GM12878 (cell line): ENCODE data around the gene SLA2. TPM values are rescaled to one million over a fixed set of nuclear protein-coding genes. Genes with fewer than 3 reads are reported as not detected.

ENCODE experiments used
- ATF7 ChIP-seq: fragments of 450-650 bp; IDR thresholded peaks from 2 replicates; pipeline ENCODE4 v1.6.1; 2016; ENCODE audit warnings: low read depth, mild to moderate bottlenecking
- BMI1 ChIP-seq: fragments of 450-650 bp; IDR thresholded peaks from 2 replicates; pipeline ENCODE4 v1.6.1; 2016; ENCODE audit warnings: mild to moderate bottlenecking, moderate library complexity, borderline replicate concordance
- CHD2 ChIP-seq: IDR thresholded peaks from 2 replicates; pipeline ENCODE4 v1.6.1; 2011; ENCODE audit warnings: low read depth, low read length, improper control_type of control experiment, borderline replicate concordance
- EZH2 ChIP-seq: IDR thresholded peaks from 2 replicates; pipeline ENCODE4 v1.6.1; 2012; ENCODE audit warnings: low read depth, mild to moderate bottlenecking, control low read depth, inconsistent platforms, low read length, borderline replicate concordance; ENCODE audit not compliant: control insufficient read depth
- HCFC1 ChIP-seq: fragments of 150-350 bp; IDR thresholded peaks from 2 replicates; pipeline ENCODE4 v1.6.1; 2014; ENCODE audit warnings: low read length
- IKZF2 ChIP-seq, 2 experiments: fragments of 450-650 bp; IDR thresholded peaks; 2 replicates each; pipeline ENCODE4 v1.6.1; 2017; ENCODE audit warnings: mild to moderate bottlenecking in 2 of 2, moderate library complexity in 2 of 2
- JUNB ChIP-seq: IDR thresholded peaks from 2 replicates; pipeline ENCODE4 v1.6.1; 2016; ENCODE audit warnings: antibody characterized with exemption, mild to moderate bottlenecking
- JUND ChIP-seq: IDR thresholded peaks from 2 replicates; pipeline ENCODE4 v1.6.1; 2012; ENCODE audit warnings: low read depth, mild to moderate bottlenecking, low read length, improper control_type of control experiment, moderate library complexity
- NKRF ChIP-seq: fragments of 450-650 bp; conservative IDR thresholded peaks from 2 replicates; pipeline ENCODE4 v1.6.1; 2017; ENCODE audit warnings: mild to moderate bottlenecking, moderate library complexity
- POLR2A ChIP-seq: IDR thresholded peaks from 2 replicates; pipeline ENCODE4 v1.6.1; 2011; ENCODE audit warnings: low read depth, mild to moderate bottlenecking, low read length
- RB1 ChIP-seq: fragments of 450-650 bp; formaldehyde crosslinking; IDR thresholded peaks from 2 replicates; pipeline ENCODE4 v1.6.1; 2017; ENCODE audit warnings: mild to moderate bottlenecking, borderline replicate concordance
- RFX5 ChIP-seq: IDR thresholded peaks from 2 replicates; pipeline ENCODE4 v1.6.1; 2011; ENCODE audit warnings: low read depth, low read length, improper control_type of control experiment
- SMARCA5 ChIP-seq: fragments of 450-650 bp; IDR thresholded peaks from 2 replicates; pipeline ENCODE4 v1.6.1; 2017; ENCODE audit warnings: mild to moderate bottlenecking
- SREBF2 ChIP-seq: IDR thresholded peaks from 2 replicates; pipeline ENCODE4 v1.6.1; 2012; ENCODE audit warnings: mild to moderate bottlenecking, low read length
- USF1 ChIP-seq: IDR thresholded peaks from 2 replicates; pipeline ENCODE4 v1.6.1; 2011; ENCODE audit warnings: borderline replicate concordance, low read depth, mild to moderate bottlenecking, moderate library complexity, mixed read lengths, low read length; ENCODE audit not compliant: insufficient read depth; ENCODE audit errors: extremely low read length
- YBX1 ChIP-seq: fragments of 450-650 bp; IDR thresholded peaks from 2 replicates; pipeline ENCODE4 v1.6.1; 2016; ENCODE audit warnings: antibody characterized with exemption
- ZBTB11 ChIP-seq: fragments of 450-650 bp; formaldehyde crosslinking; IDR thresholded peaks from 2 replicates; pipeline ENCODE4 v1.5.0; 2022; ENCODE audit warnings: mild to moderate bottlenecking, missing genetic modification characterization
- polyA plus RNA-seq, 11 experiments: library from polyadenylated mRNA; depleted of rRNA in 4 of 11; unstranded in 6 of 11; stranded (reverse) in 5 of 11; fragments of >200 nt; fragmentation: Nextera tagmentation in 4 of 11; fragmentation: Illumina TruSeq in 1 of 11; extraction: Ambion mirVana in 4 of 11; extraction: Trizol in 1 of 11; gene quantifications; 1 replicate in 1 of 11; 2 replicates in 10 of 11; pipeline versions ENCODE4 v1.2.1 to v1.2.3, GENCODE V29; 2011 to 2016; ENCODE audit warnings: inconsistent platforms in 2 of 11, missing spikeins in 2 of 11, low read depth in 1 of 11
- total RNA-seq, 4 experiments: library from RNA; depleted of rRNA in 3 of 4; stranded (reverse); fragments of >200 nt in 3 of 4; fragmentation: Illumina TruSeq in 1 of 4; extraction: Trizol in 1 of 4; gene quantifications; 2 replicates each; pipeline versions ENCODE4 v1.2.1 to v1.2.3, GENCODE V29; 2013 to 2021
- TF ChIP-seq, protein P1 (sequence below): IDR thresholded peaks from 2 replicates; pipeline ENCODE4 v1.6.1; 2012; ENCODE audit warnings: improper control_type of control experiment, low read depth, low read length; ENCODE audit not compliant: insufficient replicate concordance

The SLA2 gene
- total and polyA plus RNA-seq, 10 of the 15 experiments (the other 5 are each of a cell fraction or from before 2014, with no cell fraction given): 0.29 to 3.3 (median 1.4) TPM

- TF ChIP-seq, protein P1, sequence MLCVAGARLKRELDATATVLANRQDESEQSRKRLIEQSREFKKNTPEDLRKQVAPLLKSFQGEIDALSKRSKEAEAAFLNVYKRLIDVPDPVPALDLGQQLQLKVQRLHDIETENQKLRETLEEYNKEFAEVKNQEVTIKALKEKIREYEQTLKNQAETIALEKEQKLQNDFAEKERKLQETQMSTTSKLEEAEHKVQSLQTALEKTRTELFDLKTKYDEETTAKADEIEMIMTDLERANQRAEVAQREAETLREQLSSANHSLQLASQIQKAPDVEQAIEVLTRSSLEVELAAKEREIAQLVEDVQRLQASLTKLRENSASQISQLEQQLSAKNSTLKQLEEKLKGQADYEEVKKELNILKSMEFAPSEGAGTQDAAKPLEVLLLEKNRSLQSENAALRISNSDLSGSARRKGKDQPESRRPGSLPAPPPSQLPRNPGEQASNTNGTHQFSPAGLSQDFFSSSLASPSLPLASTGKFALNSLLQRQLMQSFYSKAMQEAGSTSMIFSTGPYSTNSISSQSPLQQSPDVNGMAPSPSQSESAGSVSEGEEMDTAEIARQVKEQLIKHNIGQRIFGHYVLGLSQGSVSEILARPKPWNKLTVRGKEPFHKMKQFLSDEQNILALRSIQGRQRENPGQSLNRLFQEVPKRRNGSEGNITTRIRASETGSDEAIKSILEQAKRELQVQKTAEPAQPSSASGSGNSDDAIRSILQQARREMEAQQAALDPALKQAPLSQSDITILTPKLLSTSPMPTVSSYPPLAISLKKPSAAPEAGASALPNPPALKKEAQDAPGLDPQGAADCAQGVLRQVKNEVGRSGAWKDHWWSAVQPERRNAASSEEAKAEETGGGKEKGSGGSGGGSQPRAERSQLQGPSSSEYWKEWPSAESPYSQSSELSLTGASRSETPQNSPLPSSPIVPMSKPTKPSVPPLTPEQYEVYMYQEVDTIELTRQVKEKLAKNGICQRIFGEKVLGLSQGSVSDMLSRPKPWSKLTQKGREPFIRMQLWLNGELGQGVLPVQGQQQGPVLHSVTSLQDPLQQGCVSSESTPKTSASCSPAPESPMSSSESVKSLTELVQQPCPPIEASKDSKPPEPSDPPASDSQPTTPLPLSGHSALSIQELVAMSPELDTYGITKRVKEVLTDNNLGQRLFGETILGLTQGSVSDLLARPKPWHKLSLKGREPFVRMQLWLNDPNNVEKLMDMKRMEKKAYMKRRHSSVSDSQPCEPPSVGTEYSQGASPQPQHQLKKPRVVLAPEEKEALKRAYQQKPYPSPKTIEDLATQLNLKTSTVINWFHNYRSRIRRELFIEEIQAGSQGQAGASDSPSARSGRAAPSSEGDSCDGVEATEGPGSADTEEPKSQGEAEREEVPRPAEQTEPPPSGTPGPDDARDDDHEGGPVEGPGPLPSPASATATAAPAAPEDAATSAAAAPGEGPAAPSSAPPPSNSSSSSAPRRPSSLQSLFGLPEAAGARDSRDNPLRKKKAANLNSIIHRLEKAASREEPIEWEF: no peak
- TF ChIP-seq JUNB (no peak), RB1 (no peak; the same call in 1 of the 2 replicates), RFX5 (peak; percentile 81; the same call in 1 of the 2 replicates), HCFC1 (peak; percentile 72), SREBF2 (0 out of 2 replicates have a peak, but pooled peaks have one; percentile 23), BMI1 (no peak), USF1 (no peak), JUND (peak; percentile 84), NKRF (peak; percentile 87), POLR2A (peak; percentile 96), SMARCA5 (peak; percentile 29), ZBTB11 (CRISPR knock-in tag) (no peak), IKZF2 (IDR thresholded peaks at IDR 0.05) (peak in 1 of 2 experiments; percentile 4; a peak in 1 of 4 replicates), EZH2 (no peak), ATF7 (peak; percentile 99), YBX1 (no peak), CHD2 (peak; percentile 52)
These were observed 40.4 kb downstream of the SLA2 start, which contains the start of gene RAB5IF (continued) for GRCh38 chr20:36605399-36606157.
